ENCODE results near the gene IFNG. TPM values are rescaled to one million over a fixed set of nuclear protein-coding genes. Genes with fewer than 3 reads are reported as not detected.

Gene IFNG
- total RNA-seq, 1 donor from 2014 or later = not detected

- Mint-ChIP-seq H3K36me3 (no peaks in the 10 kb centered on the region), H3K27me3 (ENCODE audit: low read depth) (no peaks in the 10 kb centered on the region)
These were observed 21.1 kb downstream of the IFNG start for GRCh38 chr12:68138480-68138879.

DNA sequence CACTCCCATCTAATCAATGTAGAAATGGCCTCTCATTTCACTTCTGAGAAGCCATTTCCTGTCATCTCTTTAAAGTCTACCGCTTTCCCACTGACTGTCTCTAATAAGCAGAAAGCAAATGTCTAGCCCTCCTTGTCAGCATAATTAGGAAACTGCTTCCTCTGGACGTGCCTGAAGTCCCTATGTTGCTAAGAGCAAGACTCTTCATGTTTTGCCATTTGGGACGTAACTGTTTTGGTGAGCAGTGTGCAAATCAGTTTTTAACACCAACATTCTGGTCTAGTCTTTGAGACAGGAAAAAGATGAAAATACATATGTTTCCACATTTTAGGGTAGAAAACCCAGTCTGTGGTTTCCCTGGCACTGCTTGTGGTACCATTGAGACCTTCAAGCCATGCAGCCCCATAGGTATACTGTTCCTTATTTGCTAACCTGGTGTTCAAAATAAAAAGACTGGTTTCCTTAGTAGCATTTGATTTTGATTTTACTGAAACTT lies 22.2 kb downstream of the IFNG start:
- Mint-ChIP-seq H3K27ac (no peak overlapping the region), H3K4me1 (peaks cover 2% of the 10 kb centered on the region), H3K36me3 (no peaks in the 10 kb centered on the region), H3K27me3 (ENCODE audit: low read depth) (no peaks in the 10 kb centered on the region), H3K9me3 (peaks cover 7% of the 10 kb centered on the region), H3K4me3 (no peak overlapping the region)
- TF ChIP-seq, protein P1, sequence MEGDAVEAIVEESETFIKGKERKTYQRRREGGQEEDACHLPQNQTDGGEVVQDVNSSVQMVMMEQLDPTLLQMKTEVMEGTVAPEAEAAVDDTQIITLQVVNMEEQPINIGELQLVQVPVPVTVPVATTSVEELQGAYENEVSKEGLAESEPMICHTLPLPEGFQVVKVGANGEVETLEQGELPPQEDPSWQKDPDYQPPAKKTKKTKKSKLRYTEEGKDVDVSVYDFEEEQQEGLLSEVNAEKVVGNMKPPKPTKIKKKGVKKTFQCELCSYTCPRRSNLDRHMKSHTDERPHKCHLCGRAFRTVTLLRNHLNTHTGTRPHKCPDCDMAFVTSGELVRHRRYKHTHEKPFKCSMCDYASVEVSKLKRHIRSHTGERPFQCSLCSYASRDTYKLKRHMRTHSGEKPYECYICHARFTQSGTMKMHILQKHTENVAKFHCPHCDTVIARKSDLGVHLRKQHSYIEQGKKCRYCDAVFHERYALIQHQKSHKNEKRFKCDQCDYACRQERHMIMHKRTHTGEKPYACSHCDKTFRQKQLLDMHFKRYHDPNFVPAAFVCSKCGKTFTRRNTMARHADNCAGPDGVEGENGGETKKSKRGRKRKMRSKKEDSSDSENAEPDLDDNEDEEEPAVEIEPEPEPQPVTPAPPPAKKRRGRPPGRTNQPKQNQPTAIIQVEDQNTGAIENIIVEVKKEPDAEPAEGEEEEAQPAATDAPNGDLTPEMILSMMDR (IDR thresholded peaks at IDR 0.05; ENCODE audit: unreplicated experiment) = no peak
- no peak for DNase-seq (ENCODE audit: low spot score in 2 of 2, unreplicated experiment in 2 of 2)

More at GRCh38 chr12:68138480-68138879, 21.1 kb downstream of the IFNG start:
- DNase-seq (ENCODE audit: low spot score in 2 of 2, unreplicated experiment in 2 of 2) = no peak
- Mint-ChIP-seq H3K4me3 (no peak overlapping the region), H3K27ac (no peak overlapping the region), H3K4me1 (peaks cover 2% of the 10 kb centered on the region), H3K9me3 (peaks cover 5% of the 10 kb centered on the region)
- TF ChIP-seq, protein P1 (IDR thresholded peaks at IDR 0.05; ENCODE audit: unreplicated experiment) = no peak

GRCh38 chr12:68135520-68135919 lies 24.0 kb downstream of the IFNG start:
- Mint-ChIP-seq H3K27ac (no peak overlapping the region), H3K36me3 (peaks cover 5% of the 10 kb centered on the region), H3K4me3 (no peak overlapping the region), H3K27me3 (ENCODE audit: low read depth) (no peaks in the 10 kb centered on the region), H3K4me1 (peaks cover 2% of the 10 kb centered on the region), H3K9me3 (peaks cover 26% of the 10 kb centered on the region)
- no peak for DNase-seq (ENCODE audit: low spot score in 2 of 2, unreplicated experiment in 2 of 2)
- TF ChIP-seq, protein P1 (IDR thresholded peaks at IDR 0.05; ENCODE audit: unreplicated experiment) = no peak

GRCh38 chr12:68131867-68132414 lies 27.6 kb downstream of the IFNG start:
- Mint-ChIP-seq H3K36me3 (peaks cover 22% of the 10 kb centered on the region), H3K4me3 (no peak overlapping the region), H3K4me1 (no peaks in the 10 kb centered on the region), H3K27ac (no peak overlapping the region), H3K27me3 (ENCODE audit: low read depth) (no peaks in the 10 kb centered on the region), H3K9me3 (peaks cover 53% of the 10 kb centered on the region)
- TF ChIP-seq, protein P1 (IDR thresholded peaks at IDR 0.05; ENCODE audit: unreplicated experiment) = no peak
- no peak for DNase-seq (ENCODE audit: low spot score in 2 of 2, unreplicated experiment in 2 of 2)

- TF ChIP-seq, protein P1 (IDR thresholded peaks at IDR 0.05; ENCODE audit: unreplicated experiment) = no peak
- Mint-ChIP-seq H3K9me3 (peaks cover 69% of the 10 kb centered on the region), H3K36me3 (peaks cover 22% of the 10 kb centered on the region), H3K27me3 (ENCODE audit: low read depth) (no peaks in the 10 kb centered on the region), H3K4me1 (no peaks in the 10 kb centered on the region), H3K27ac (no peak overlapping the region), H3K4me3 (no peak overlapping the region)
- DNase-seq (ENCODE audit: low spot score in 2 of 2, unreplicated experiment in 2 of 2) = no peak
These were observed 29.6 kb downstream of the IFNG start for GRCh38 chr12:68129979-68130378.

Measured in mesothelial cell of epicardium (in vitro differentiated cells).